ENCODE measurements around the gene ANKS6. TPM values are rescaled to one million over a fixed set of nuclear protein-coding genes. Genes with fewer than 3 reads are reported as not detected.

Gene ANKS6
- total and polyA plus RNA-seq, 9 of the 15 experiments (the other 6 are each of a cell fraction or from before 2014, with no cell fraction given): 9.9 to 74.5 (median 36.9) TPM

DNA sequence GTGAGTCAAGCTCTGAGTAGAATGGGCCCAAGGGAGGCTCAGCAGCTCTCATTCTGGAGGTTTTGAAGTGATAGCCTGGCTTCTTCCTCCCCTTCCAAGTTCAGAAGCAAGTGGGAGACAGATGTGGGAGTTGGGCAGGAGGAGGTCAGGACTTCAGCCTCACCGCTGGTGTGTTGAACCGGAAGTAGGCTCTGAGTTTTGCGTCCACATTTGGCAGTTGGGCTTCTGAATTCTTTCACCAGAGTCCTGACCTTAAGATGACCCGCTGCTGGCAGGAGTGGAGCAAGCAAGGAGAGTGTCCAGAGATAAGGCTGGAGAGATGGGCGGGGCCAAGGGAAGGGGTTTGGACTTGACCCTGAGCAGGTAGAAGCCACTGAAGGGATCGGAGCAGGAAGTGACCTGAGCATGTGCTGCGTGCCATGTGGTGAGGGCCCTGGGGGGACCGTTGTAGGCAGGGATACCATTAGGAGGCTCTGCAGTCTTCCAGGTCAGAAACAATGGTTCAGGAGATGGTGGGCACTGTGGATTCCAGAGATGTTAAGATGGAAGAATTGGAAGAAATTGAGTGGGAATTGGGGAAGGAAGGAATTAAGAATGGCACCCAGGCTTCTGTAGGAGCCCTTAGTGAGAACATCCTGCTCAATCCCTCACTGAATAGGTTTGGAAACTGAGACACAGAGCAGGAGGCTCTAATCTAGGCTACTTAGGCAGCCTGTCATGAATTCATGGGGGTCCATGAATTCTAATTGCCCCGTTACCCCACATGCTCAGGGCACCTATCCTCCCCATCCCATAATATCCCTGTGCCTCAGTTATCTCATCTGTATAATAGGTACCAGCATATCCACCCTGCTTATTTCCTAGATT lies 37.0 kb upstream of the ANKS6 start (continued):
- TF ChIP-seq, protein P1, sequence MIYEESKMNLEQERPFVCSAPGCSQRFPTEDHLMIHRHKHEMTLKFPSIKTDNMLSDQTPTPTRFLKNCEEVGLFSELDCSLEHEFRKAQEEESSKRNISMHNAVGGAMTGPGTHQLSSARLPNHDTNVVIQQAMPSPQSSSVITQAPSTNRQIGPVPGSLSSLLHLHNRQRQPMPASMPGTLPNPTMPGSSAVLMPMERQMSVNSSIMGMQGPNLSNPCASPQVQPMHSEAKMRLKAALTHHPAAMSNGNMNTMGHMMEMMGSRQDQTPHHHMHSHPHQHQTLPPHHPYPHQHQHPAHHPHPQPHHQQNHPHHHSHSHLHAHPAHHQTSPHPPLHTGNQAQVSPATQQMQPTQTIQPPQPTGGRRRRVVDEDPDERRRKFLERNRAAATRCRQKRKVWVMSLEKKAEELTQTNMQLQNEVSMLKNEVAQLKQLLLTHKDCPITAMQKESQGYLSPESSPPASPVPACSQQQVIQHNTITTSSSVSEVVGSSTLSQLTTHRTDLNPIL (CRISPR knock-in tag; IDR thresholded peaks at IDR 0.05): no peak
- TF ChIP-seq, protein P2, sequence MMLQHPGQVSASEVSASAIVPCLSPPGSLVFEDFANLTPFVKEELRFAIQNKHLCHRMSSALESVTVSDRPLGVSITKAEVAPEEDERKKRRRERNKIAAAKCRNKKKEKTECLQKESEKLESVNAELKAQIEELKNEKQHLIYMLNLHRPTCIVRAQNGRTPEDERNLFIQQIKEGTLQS (IDR thresholded peaks at IDR 0.05): peak; percentile 26; the same call in 1 of the 2 replicates
- TF ChIP-seq, protein P2 (CRISPR knock-in tag; conservative IDR thresholded peaks at IDR 0.05): no peak
- TF ChIP-seq, protein P3, sequence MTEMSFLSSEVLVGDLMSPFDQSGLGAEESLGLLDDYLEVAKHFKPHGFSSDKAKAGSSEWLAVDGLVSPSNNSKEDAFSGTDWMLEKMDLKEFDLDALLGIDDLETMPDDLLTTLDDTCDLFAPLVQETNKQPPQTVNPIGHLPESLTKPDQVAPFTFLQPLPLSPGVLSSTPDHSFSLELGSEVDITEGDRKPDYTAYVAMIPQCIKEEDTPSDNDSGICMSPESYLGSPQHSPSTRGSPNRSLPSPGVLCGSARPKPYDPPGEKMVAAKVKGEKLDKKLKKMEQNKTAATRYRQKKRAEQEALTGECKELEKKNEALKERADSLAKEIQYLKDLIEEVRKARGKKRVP (CRISPR knock-in tag; IDR thresholded peaks at IDR 0.05): no peak
- TF ChIP-seq, protein P4, sequence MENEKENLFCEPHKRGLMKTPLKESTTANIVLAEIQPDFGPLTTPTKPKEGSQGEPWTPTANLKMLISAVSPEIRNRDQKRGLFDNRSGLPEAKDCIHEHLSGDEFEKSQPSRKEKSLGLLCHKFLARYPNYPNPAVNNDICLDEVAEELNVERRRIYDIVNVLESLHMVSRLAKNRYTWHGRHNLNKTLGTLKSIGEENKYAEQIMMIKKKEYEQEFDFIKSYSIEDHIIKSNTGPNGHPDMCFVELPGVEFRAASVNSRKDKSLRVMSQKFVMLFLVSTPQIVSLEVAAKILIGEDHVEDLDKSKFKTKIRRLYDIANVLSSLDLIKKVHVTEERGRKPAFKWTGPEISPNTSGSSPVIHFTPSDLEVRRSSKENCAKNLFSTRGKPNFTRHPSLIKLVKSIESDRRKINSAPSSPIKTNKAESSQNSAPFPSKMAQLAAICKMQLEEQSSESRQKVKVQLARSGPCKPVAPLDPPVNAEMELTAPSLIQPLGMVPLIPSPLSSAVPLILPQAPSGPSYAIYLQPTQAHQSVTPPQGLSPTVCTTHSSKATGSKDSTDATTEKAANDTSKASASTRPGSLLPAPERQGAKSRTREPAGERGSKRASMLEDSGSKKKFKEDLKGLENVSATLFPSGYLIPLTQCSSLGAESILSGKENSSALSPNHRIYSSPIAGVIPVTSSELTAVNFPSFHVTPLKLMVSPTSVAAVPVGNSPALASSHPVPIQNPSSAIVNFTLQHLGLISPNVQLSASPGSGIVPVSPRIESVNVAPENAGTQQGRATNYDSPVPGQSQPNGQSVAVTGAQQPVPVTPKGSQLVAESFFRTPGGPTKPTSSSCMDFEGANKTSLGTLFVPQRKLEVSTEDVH (IDR thresholded peaks at IDR 0.05; ENCODE audit: low read depth, partially characterized antibody): no peak
- TF ChIP-seq NFIC (IDR thresholded peaks at IDR 0.05): peak; percentile 67
- no peak for TF ChIP-seq NELFE (IDR thresholded peaks at IDR 0.05; ENCODE audit: insufficient read depth, insufficient read length)
- peak; percentile 52; the same call in 1 of the 2 replicates for TF ChIP-seq ZNF143 (CRISPR knock-in tag; IDR thresholded peaks at IDR 0.05)
- no peak; the same call in 1 of the 2 replicates for TF ChIP-seq ZNF239 (CRISPR knock-in tag; IDR thresholded peaks at IDR 0.05)
- TF ChIP-seq, protein P5, sequence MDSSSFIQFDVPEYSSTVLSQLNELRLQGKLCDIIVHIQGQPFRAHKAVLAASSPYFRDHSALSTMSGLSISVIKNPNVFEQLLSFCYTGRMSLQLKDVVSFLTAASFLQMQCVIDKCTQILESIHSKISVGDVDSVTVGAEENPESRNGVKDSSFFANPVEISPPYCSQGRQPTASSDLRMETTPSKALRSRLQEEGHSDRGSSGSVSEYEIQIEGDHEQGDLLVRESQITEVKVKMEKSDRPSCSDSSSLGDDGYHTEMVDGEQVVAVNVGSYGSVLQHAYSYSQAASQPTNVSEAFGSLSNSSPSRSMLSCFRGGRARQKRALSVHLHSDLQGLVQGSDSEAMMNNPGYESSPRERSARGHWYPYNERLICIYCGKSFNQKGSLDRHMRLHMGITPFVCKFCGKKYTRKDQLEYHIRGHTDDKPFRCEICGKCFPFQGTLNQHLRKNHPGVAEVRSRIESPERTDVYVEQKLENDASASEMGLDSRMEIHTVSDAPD (CRISPR knock-in tag; IDR thresholded peaks at IDR 0.05): no peak
- TF ChIP-seq, protein P6, sequence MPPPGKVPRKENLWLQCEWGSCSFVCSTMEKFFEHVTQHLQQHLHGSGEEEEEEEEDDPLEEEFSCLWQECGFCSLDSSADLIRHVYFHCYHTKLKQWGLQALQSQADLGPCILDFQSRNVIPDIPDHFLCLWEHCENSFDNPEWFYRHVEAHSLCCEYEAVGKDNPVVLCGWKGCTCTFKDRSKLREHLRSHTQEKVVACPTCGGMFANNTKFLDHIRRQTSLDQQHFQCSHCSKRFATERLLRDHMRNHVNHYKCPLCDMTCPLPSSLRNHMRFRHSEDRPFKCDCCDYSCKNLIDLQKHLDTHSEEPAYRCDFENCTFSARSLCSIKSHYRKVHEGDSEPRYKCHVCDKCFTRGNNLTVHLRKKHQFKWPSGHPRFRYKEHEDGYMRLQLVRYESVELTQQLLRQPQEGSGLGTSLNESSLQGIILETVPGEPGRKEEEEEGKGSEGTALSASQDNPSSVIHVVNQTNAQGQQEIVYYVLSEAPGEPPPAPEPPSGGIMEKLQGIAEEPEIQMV (tag; conservative IDR thresholded peaks at IDR 0.05; ENCODE audit: low read depth): no peak; the same call in 1 of the 2 replicates
- no peak for TF ChIP-seq NUFIP1 (IDR thresholded peaks at IDR 0.05; ENCODE audit: partially characterized antibody)
- TF ChIP-seq PTTG1 (tag; IDR thresholded peaks at IDR 0.05; ENCODE audit: low read depth): no peak
- TF ChIP-seq FOXK2 (conservative IDR thresholded peaks at IDR 0.05 in 1 of 2, IDR thresholded peaks at IDR 0.05 in 1 of 2; ENCODE audit: low read depth in 2 of 2): peak in 1 of 2 experiments; percentile 42; a peak in 1 of 4 replicates
- peak; percentile 46 for TF ChIP-seq ZNF134 (CRISPR knock-in tag; conservative IDR thresholded peaks at IDR 0.05)
- TF ChIP-seq SRSF1 (IDR thresholded peaks at IDR 0.05; ENCODE audit: low read depth, low read length): no peak
- peak; percentile 71 for TF ChIP-seq MEIS2 (IDR thresholded peaks at IDR 0.05; ENCODE audit: partially characterized antibody)
- no peak for TF ChIP-seq RUNX1 (IDR thresholded peaks at IDR 0.05; ENCODE audit: low read depth)

Data from K562 (cell line).